Measurements from ENCODE around the gene TLE3. TPM values are rescaled to one million over a fixed set of nuclear protein-coding genes. Genes with fewer than 3 reads are reported as not detected.

The TLE3 gene
- total RNA-seq, 1 donor from 2014 or later = 63.7 TPM

DNA sequence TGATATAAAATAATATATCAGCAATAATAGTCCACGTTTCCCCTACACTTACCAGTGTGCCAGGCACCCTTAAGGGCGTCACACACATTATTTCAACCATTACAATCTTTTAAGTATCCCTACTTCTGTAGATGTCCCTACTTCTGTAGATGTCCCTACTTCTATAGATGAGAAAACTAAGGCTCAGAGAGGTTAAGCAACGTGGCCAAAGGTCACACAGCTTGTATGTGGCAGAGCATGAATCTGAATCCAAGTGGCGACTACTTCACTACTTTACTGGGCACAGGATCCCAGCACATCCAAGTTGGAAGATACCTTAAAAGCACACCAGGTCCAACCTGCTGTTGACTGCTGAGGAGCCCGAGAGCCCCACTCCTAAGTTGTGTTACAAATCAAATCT is 77.5 kb downstream of the TLE3 start:
- TF ChIP-seq, protein P1, sequence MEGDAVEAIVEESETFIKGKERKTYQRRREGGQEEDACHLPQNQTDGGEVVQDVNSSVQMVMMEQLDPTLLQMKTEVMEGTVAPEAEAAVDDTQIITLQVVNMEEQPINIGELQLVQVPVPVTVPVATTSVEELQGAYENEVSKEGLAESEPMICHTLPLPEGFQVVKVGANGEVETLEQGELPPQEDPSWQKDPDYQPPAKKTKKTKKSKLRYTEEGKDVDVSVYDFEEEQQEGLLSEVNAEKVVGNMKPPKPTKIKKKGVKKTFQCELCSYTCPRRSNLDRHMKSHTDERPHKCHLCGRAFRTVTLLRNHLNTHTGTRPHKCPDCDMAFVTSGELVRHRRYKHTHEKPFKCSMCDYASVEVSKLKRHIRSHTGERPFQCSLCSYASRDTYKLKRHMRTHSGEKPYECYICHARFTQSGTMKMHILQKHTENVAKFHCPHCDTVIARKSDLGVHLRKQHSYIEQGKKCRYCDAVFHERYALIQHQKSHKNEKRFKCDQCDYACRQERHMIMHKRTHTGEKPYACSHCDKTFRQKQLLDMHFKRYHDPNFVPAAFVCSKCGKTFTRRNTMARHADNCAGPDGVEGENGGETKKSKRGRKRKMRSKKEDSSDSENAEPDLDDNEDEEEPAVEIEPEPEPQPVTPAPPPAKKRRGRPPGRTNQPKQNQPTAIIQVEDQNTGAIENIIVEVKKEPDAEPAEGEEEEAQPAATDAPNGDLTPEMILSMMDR (IDR thresholded peaks at IDR 0.05) = no peak
- no peaks in the 10 kb centered on the region for H3K9me3 ChIP-seq
- DNase-seq (no peak), ATAC-seq (no peak)
- no peak overlapping the region for H3K4me3 ChIP-seq
- H3K27me3 ChIP-seq (ENCODE audit: low read depth) = no peaks in the 10 kb centered on the region
- H3K27ac ChIP-seq = no peak overlapping the region
- intact Hi-C loops (cut with DNase I) = no loop called here
- H3K4me1 ChIP-seq = peaks cover 25% of the 10 kb centered on the region
- H3K36me3 ChIP-seq = no peaks in the 10 kb centered on the region

DNA sequence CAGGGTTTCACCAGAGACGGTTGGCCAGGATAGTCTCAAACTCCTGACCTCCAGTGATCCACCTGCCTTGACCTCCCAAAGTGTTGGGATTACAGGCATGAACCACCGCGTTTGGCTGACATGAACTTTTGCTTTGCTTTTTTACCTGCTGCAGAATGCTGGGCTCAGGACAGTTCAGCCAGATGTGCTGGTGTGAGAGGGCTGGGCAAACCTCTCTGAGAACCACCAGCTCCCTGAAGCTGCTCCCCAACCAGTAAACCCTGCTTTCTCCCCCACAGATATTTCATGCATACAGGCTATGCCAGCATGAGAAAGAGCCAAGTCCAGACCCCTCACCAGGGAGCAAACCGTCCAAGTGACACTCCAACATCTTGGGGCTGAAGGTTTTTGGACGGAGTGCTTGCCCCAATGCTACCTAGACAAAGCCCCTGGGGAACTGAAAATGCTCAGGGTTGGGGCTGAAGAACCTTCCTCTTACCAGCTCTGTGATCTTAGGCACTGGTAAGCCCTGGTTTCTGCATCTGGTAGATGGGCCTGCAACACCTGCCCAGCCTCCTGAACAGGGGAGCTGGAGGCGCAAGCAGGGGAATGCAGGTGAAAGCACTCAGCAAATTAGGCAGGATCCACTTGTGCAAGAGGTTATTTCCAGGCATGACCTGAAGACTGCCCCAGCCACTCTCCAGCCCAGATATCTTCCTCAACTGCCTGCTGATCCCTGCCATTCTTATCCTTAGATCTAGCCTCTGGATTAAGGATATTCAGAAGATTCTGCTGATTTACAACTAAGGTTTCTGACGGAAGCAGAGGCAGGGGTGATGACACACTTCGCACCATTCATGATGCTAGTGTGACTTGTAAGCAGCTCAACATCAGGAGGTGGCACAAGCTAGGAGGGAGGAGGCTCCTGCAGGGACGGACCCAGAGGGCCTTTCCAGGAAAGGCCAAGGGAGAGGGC is 78.8 kb downstream of the TLE3 start:
- DNase-seq = no peak
- intact Hi-C loops (cut with DNase I) = no loop called here
- no peak overlapping the region for H3K27ac ChIP-seq
- no peak for ATAC-seq
- peaks cover 14% of the 10 kb centered on the region for H3K4me1 ChIP-seq
- TF ChIP-seq, protein P1 (IDR thresholded peaks at IDR 0.05) = no peak
- no peaks in the 10 kb centered on the region for H3K9me3 ChIP-seq
- H3K36me3 ChIP-seq = no peaks in the 10 kb centered on the region
- H3K27me3 ChIP-seq (ENCODE audit: low read depth) = no peaks in the 10 kb centered on the region
- no peak overlapping the region for H3K4me3 ChIP-seq

DNA sequence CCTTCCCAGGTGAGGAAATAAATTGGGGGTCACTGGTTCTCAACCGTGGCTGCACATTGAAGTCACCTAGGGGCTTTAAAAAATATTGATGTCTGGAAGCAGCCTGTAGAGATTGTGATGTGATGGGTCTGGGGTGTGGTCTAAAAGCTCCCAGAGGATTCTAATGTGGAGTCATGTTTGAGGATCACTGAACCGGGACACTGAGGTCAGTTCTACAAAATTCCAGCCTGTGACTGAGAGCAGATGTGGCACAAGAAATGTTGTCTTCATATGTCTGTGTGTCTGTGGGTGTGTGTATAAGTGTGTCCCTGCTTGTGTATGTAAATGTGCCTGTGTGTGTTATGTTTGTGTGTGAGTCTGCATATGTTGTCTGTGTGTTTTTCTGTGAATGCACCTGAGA is 79.9 kb downstream of the TLE3 start:
- no peaks in the 10 kb centered on the region for H3K9me3 ChIP-seq
- H3K36me3 ChIP-seq = no peaks in the 10 kb centered on the region
- intact Hi-C loops (cut with DNase I) = no loop called here
- no peak overlapping the region for H3K4me3 ChIP-seq
- DNase-seq = no peak
- ATAC-seq = no peak
- H3K27me3 ChIP-seq (ENCODE audit: low read depth) = no peaks in the 10 kb centered on the region
- no peak overlapping the region for H3K27ac ChIP-seq
- H3K4me1 ChIP-seq = peaks cover 3% of the 10 kb centered on the region
- TF ChIP-seq, protein P1 (IDR thresholded peaks at IDR 0.05) = no peak

DNA sequence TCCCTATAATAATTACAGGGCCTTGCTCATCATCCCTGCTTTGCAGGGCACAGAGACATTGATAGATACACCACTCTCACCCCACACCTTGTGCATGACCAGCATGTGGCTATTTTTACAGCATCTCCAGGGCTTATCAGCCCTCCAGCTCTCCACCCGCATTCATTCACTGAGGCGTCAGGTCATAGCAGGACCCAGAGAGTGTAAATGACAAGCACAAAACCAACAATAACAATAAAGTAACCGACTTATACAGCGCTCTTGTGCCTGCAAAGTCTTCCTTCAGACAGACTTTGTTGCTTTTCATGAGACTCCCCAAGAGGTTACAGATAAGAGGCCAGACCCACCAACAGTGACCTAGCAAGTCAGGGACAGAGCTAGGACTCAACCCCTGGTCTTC is 80.7 kb downstream of the TLE3 start:
- no peaks in the 10 kb centered on the region for H3K9me3 ChIP-seq
- TF ChIP-seq, protein P1 (IDR thresholded peaks at IDR 0.05) = no peak
- intact Hi-C loops (cut with DNase I) = no loop called here
- H3K27me3 ChIP-seq (ENCODE audit: low read depth) = no peaks in the 10 kb centered on the region
- H3K27ac ChIP-seq = no peak overlapping the region
- ATAC-seq (no peak), DNase-seq (no peak)
- no peaks in the 10 kb centered on the region for H3K36me3 ChIP-seq
- no peak overlapping the region for H3K4me3 ChIP-seq
- H3K4me1 ChIP-seq = no peaks in the 10 kb centered on the region

DNA sequence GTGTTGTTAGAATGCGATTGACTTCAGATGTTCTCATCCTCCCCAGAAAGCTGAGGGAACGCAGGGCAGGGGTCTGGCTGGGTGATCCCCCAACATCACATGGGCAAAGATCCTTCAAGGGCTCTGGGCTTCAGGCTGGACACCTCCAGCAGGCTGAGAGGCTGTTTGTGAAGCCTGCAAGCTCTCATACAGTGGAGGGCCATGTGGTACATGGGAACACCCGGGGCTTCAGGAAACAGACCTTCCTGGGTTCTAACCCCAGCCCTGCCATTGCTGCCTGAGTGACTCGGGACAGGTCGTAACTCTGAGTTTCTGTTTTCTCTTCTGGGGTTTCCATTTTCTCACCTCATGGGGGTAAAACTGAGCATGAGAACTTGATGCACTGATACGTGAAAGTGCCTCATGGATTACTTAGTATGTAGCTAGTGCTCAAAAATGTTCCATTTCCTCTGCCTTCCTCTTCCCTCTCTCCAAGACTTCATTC is 81.2 kb downstream of the TLE3 start:
- DNase-seq (peak; percentile 2), ATAC-seq (no peak)
- Histone ChIP-seq H3K36me3 (no peaks in the 10 kb centered on the region), H3K4me3 (no peak overlapping the region), H3K27ac (no peak overlapping the region), H3K27me3 (ENCODE audit: low read depth) (no peaks in the 10 kb centered on the region), H3K4me1 (no peaks in the 10 kb centered on the region), H3K9me3 (no peaks in the 10 kb centered on the region)
- TF ChIP-seq, protein P1 (IDR thresholded peaks at IDR 0.05) = no peak
- intact Hi-C loops (cut with DNase I) = no loop called here
